Parathyroid adenoma (tissue), 2 donors: ENCODE results near the gene GANAB.

Source experiments
- H2AFZ ChIP-seq: fragments of 300-600 bp; sonication (generic); one replicate; pipeline ENCODE4 v1.7.0; 2017; ENCODE audit warnings: antibody characterized with exemption, mild to moderate bottlenecking
- H3K27ac ChIP-seq: fragments of 300-600 bp; sonication (generic); one replicate; pipeline ENCODE4 v1.7.0; 2017
- H3K27me3 ChIP-seq: fragments of 300-600 bp; sonication (generic); one replicate; pipeline ENCODE4 v1.7.0; 2017; ENCODE audit warnings: low read length; ENCODE audit not compliant: control insufficient read depth, insufficient read depth
- H3K36me3 ChIP-seq: fragments of 300-600 bp; sonication (generic); one replicate; pipeline ENCODE4 v1.7.0; 2017; ENCODE audit warnings: low read length; ENCODE audit not compliant: control insufficient read depth, insufficient read depth
- H3K4me1 ChIP-seq: fragments of 300-600 bp; sonication (generic); one replicate; pipeline ENCODE4 v1.7.0; 2017; ENCODE audit warnings: control low read depth
- H3K4me2 ChIP-seq: fragments of 300-600 bp; sonication (generic); one replicate; pipeline ENCODE4 v1.7.0; 2017; ENCODE audit warnings: low read length
- H3K4me3 ChIP-seq: fragments of 300-600 bp; sonication (generic); one replicate; pipeline ENCODE4 v1.7.0; 2017; ENCODE audit warnings: low read depth, low read length
- H3K79me2 ChIP-seq: fragments of 300-600 bp; sonication (generic); one replicate; pipeline ENCODE4 v1.7.0; 2017; ENCODE audit warnings: control low read depth
- H3K9ac ChIP-seq: fragments of 300-600 bp; sonication (generic); one replicate; pipeline ENCODE4 v1.7.0; 2017; ENCODE audit warnings: mild to moderate bottlenecking
- H3K9me3 ChIP-seq: fragments of 300-600 bp; sonication (generic); one replicate; pipeline ENCODE4 v1.7.0; 2017; ENCODE audit warnings: low read length; ENCODE audit not compliant: control insufficient read depth
- CTCF ChIP-seq: fragments of 300-600 bp; sonication (generic); IDR thresholded peaks from one replicate; pipeline ENCODE4 v1.7.0; 2017; ENCODE audit warnings: antibody characterized with exemption, mild to moderate bottlenecking
- donor health status: primary hyperparathyroidism.

The GANAB gene

GRCh38 chr11:62615521-62615920 lies 30.9 kb downstream of the GANAB start:
- no peak overlapping the region for H3K27ac ChIP-seq
- H3K4me1 ChIP-seq, result no peaks in the 10 kb centered on the region
- H3K36me3 ChIP-seq, result no peaks in the 10 kb centered on the region
- H3K9me3 ChIP-seq, result no peaks in the 10 kb centered on the region
- no peaks in the 10 kb centered on the region for H3K79me2 ChIP-seq
- no peak overlapping the region for H2AFZ ChIP-seq
- no peak overlapping the region for H3K4me3 ChIP-seq
- no peak for TF ChIP-seq CTCF
- H3K27me3 ChIP-seq, result no peaks in the 10 kb centered on the region
- no peak overlapping the region for H3K4me2 ChIP-seq
- no peak overlapping the region for H3K9ac ChIP-seq

GRCh38 chr11:62614275-62614674 lies 32.1 kb downstream of the GANAB start:
- Histone ChIP-seq H3K9ac (no peak overlapping the region), H3K9me3 (no peaks in the 10 kb centered on the region), H3K27me3 (no peaks in the 10 kb centered on the region), H3K36me3 (no peaks in the 10 kb centered on the region), H3K4me2 (no peak overlapping the region), H3K27ac (peak overlapping the region; percentile 83), H3K79me2 (no peaks in the 10 kb centered on the region), H2AFZ (no peak overlapping the region), H3K4me1 (no peaks in the 10 kb centered on the region), H3K4me3 (no peak overlapping the region)
- TF ChIP-seq CTCF, result no peak

GRCh38 chr11:62613291-62613778 lies 33.1 kb downstream of the GANAB start:
- Histone ChIP-seq H3K36me3 (no peaks in the 10 kb centered on the region), H3K4me3 (no peak overlapping the region), H3K4me2 (peak overlapping the region; percentile 40), H2AFZ (peak overlapping the region; percentile 73), H3K27ac (peak overlapping the region; percentile 83), H3K4me1 (no peaks in the 10 kb centered on the region), H3K79me2 (no peaks in the 10 kb centered on the region), H3K27me3 (no peaks in the 10 kb centered on the region), H3K9ac (no peak overlapping the region), H3K9me3 (no peaks in the 10 kb centered on the region)
- no peak for TF ChIP-seq CTCF

- H3K4me1 ChIP-seq, result no peaks in the 10 kb centered on the region
- peak within 1 kb of the TSS; percentile 83 for H3K27ac ChIP-seq
- no peaks in the 10 kb centered on the region for H3K27me3 ChIP-seq
- TF ChIP-seq CTCF, result peak; percentile 67
- peak within 1 kb of the TSS; percentile 73 for H2AFZ ChIP-seq
- H3K9me3 ChIP-seq, result no peaks in the 10 kb centered on the region
- H3K4me3 ChIP-seq, result peak within 1 kb of the TSS; percentile 63
- H3K9ac ChIP-seq, result peak within 1 kb of the TSS; percentile 37
- H3K4me2 ChIP-seq, result peak within 1 kb of the TSS; percentile 73
- H3K36me3 ChIP-seq, result no peaks in the 10 kb centered on the region
- no peaks in the 10 kb centered on the region for H3K79me2 ChIP-seq
Measured at GRCh38 chr11:62612366-62613290, 33.8 kb downstream of the GANAB start, which contains the start of the genes EML3 and ROM1. TSS of gene EML3 (minus strand) at chr11:62612775. CDS start at chr11:62612457, 318 bp downstream. TSS of gene ROM1 (plus strand) at chr11:62613257. CDS start at chr11:62613282, 25 bp downstream.
